CD14-positive monocyte (primary cell): ENCODE data around the gene CSF1R. TPM values are rescaled to one million over a fixed set of nuclear protein-coding genes. Genes with fewer than 3 reads are reported as not detected.
A peak's percentile ranks its signal among the peaks of the same experiment; 100 is the strongest.

Source experiments
- DNase-seq, 3 donors: peaks; one replicate each; pipeline ENCODE4 v3.0.0-alpha.2; 2011 to 2022
- H2AFZ ChIP-seq: 2 replicates; pipeline ENCODE4 v1.6.0; 2012; ENCODE audit warnings: mild to moderate bottlenecking, low read depth, low read length, inconsistent platforms; ENCODE audit not compliant: insufficient read depth, poor library complexity, severe bottlenecking
- H3K27ac ChIP-seq, 2 donors: 1 replicate in 1 of 2; 2 replicates in 1 of 2; pipeline ENCODE4 v1.5.1; 2012 to 2013; ENCODE audit warnings: low read length in 2 of 2, control low read depth in 1 of 2, inconsistent platforms in 1 of 2, low read depth in 1 of 2, mild to moderate bottlenecking in 1 of 2
- H3K27me3 ChIP-seq, 2 donors: one replicate each; pipeline versions ENCODE4 v1.6.0 to v1.6.1; 2011 to 2013; ENCODE audit warnings: low read length in 2 of 2; ENCODE audit not compliant: control insufficient read depth in 2 of 2, insufficient read depth in 2 of 2
- H3K36me3 ChIP-seq, 2 donors: replicated peaks in 1 of 2; 1 replicate in 1 of 2; 2 replicates in 1 of 2; pipeline versions ENCODE4 v1.5.1 to v1.6.1; 2012 to 2013; ENCODE audit warnings: low read length in 2 of 2, control low read depth in 1 of 2, inconsistent platforms in 1 of 2, mild to moderate bottlenecking in 1 of 2; ENCODE audit not compliant: insufficient read depth in 2 of 2, control insufficient read depth in 1 of 2
- H3K4me1 ChIP-seq, 2 donors: 1 replicate in 1 of 2; 2 replicates in 1 of 2; pipeline versions ENCODE4 v1.5.1 to v1.6.1; 2012 to 2013; ENCODE audit warnings: low read length in 2 of 2, control low read depth in 1 of 2, inconsistent platforms in 1 of 2, mild to moderate bottlenecking in 1 of 2, moderate library complexity in 1 of 2; ENCODE audit not compliant: insufficient read depth in 2 of 2, control insufficient read depth in 1 of 2
- H3K4me2 ChIP-seq: replicated peaks from 2 replicates; pipeline ENCODE3; 2012; ENCODE audit warnings: low read length, moderate library complexity, mild to moderate bottlenecking; ENCODE audit not compliant: poor library complexity, severe bottlenecking; ENCODE audit errors: extremely low read depth
- H3K4me3 ChIP-seq, 3 experiments: fragments of 200-600 bp in 1 of 3; sonication (generic) in 1 of 3; replicated peaks in 1 of 3; 1 replicate in 2 of 3; 2 replicates in 1 of 3; pipeline ENCODE4 v1.5.1; 2011 to 2013; ENCODE audit warnings: low read length in 3 of 3, mild to moderate bottlenecking in 3 of 3, control low read depth in 2 of 3, low read depth in 2 of 3, inconsistent platforms in 1 of 3, moderate library complexity in 1 of 3
- H3K79me2 ChIP-seq: 2 replicates; pipeline ENCODE4 v1.6.0; 2012; ENCODE audit warnings: mild to moderate bottlenecking, control low read depth, inconsistent platforms, low read length, moderate library complexity; ENCODE audit not compliant: insufficient read depth
- H3K9ac ChIP-seq: 2 replicates; pipeline ENCODE4 v1.6.0; 2017; ENCODE audit warnings: low read length, mild to moderate bottlenecking; ENCODE audit not compliant: insufficient read depth, poor library complexity, severe bottlenecking
- H3K9me3 ChIP-seq, 2 donors: replicated peaks in 1 of 2; 1 replicate in 1 of 2; 2 replicates in 1 of 2; pipeline versions ENCODE4 v1.5.1 to v1.6.1; 2012 to 2013; ENCODE audit warnings: low read length in 2 of 2, control low read depth in 1 of 2; ENCODE audit not compliant: control insufficient read depth in 1 of 2, insufficient read depth in 1 of 2
- H4K20me1 ChIP-seq: 2 replicates; pipeline ENCODE4 v1.6.0; 2012; ENCODE audit warnings: mild to moderate bottlenecking, low read length, control low read depth, moderate library complexity; ENCODE audit not compliant: insufficient read depth
- H3K27ac Mint-ChIP-seq, 7 donors: one replicate each; pipeline ENCODE4 v1.8.0; 2020; ENCODE audit warnings: mild to moderate bottlenecking in 7 of 7, mixed read lengths in 7 of 7, moderate library complexity in 6 of 7, inconsistent platforms in 2 of 7
- H3K27me3 Mint-ChIP-seq, 3 donors: one replicate each; pipeline ENCODE4 v1.8.0; 2021 to 2022; ENCODE audit warnings: low read depth in 3 of 3, mild to moderate bottlenecking in 3 of 3, mixed read lengths in 3 of 3, moderate library complexity in 3 of 3, inconsistent platforms in 1 of 3
- H3K36me3 Mint-ChIP-seq, 2 donors: one replicate each; pipeline ENCODE4 v1.8.0; 2020; ENCODE audit warnings: mixed read lengths in 2 of 2, inconsistent platforms in 1 of 2, mild to moderate bottlenecking in 1 of 2
- H3K4me1 Mint-ChIP-seq: one replicate; pipeline ENCODE4 v1.8.0; 2020; ENCODE audit warnings: mild to moderate bottlenecking, mixed read lengths
- H3K4me3 Mint-ChIP-seq, 2 donors: one replicate each; pipeline ENCODE4 v1.8.0; 2020; ENCODE audit warnings: mild to moderate bottlenecking in 2 of 2, mixed read lengths in 2 of 2, moderate library complexity in 1 of 2
- H3K9me3 Mint-ChIP-seq, 7 donors: one replicate each; pipeline ENCODE4 v1.8.0; 2020 to 2022; ENCODE audit warnings: mixed read lengths in 7 of 7, mild to moderate bottlenecking in 6 of 7, moderate library complexity in 6 of 7, inconsistent platforms in 2 of 7
- WGBS: methylation state at CpG from one replicate; pipeline ENCODE4 v1.1.5; 2013; ENCODE audit warnings: missing lambda C conversion rate; ENCODE audit not compliant: insufficient coverage; 5-methylcytosine and 5-hydroxymethylcytosine counted together
- intact Hi-C, 2 donors: fragments of 100-400 bp; cut with micrococcal nuclease; formaldehyde crosslinking; loops; one replicate each; pipeline versions ENCODE4 v1.15.0 to v1.15.1; 2023
- polyA plus RNA-seq, 3 donors: library from polyadenylated mRNA; depleted of rRNA in 1 of 3; unstranded in 2 of 3; stranded (reverse) in 1 of 3; fragments of 300-500 nt in 2 of 3; fragments of >200 nt in 1 of 3; fragmentation: Illumina TruSeq in 2 of 3; gene quantifications; 1 replicate in 2 of 3; 2 replicates in 1 of 3; pipeline ENCODE4 v1.2.3, GENCODE V29; 2012 to 2021
- TF ChIP-seq, protein P1 (sequence below): fragments of 200-600 bp; IDR thresholded peaks from one replicate; pipeline ENCODE4 v1.8.0; 2022; ENCODE audit warnings: antibody characterized with exemption, mild to moderate bottlenecking

Gene CSF1R
- polyA plus RNA-seq, 3 donors, result 180 to 332 (median 242) TPM

GRCh38 chr5:150075806-150076205 lies 10.5 kb downstream of the CSF1R start:
- Histone ChIP-seq H3K4me2 (no peak overlapping the region), H3K36me3 (peaks cover 100% of the 10 kb centered on the region in 2 donors), H3K9ac (no peak overlapping the region), H2AFZ (no peak overlapping the region), H4K20me1 (peaks cover 100% of the 10 kb centered on the region), H3K4me3 (no peak overlapping the region), H3K4me1 (peaks cover 3 to 4% of the 10 kb centered on the region in 2 donors), H3K9me3 (no peaks in the 10 kb centered on the region), H3K79me2 (peaks cover 68% of the 10 kb centered on the region), H3K27ac (peak overlapping the region in 1 of 2 donors; percentile 21), H3K27me3 (no peaks in the 10 kb centered on the region)
- Mint-ChIP-seq H3K9me3 (no peaks in the 10 kb centered on the region), H3K4me3 (no peak overlapping the region), H3K36me3 (peaks cover 18 to 29% of the 10 kb centered on the region in 2 donors), H3K27ac (no peak overlapping the region), H3K4me1 (peaks cover 20% of the 10 kb centered on the region), H3K27me3 (peaks cover 0 to 7% (median 0%) of the 10 kb centered on the region in 3 donors)
- intact Hi-C loops, result no loop called here
- TF ChIP-seq, protein P1, sequence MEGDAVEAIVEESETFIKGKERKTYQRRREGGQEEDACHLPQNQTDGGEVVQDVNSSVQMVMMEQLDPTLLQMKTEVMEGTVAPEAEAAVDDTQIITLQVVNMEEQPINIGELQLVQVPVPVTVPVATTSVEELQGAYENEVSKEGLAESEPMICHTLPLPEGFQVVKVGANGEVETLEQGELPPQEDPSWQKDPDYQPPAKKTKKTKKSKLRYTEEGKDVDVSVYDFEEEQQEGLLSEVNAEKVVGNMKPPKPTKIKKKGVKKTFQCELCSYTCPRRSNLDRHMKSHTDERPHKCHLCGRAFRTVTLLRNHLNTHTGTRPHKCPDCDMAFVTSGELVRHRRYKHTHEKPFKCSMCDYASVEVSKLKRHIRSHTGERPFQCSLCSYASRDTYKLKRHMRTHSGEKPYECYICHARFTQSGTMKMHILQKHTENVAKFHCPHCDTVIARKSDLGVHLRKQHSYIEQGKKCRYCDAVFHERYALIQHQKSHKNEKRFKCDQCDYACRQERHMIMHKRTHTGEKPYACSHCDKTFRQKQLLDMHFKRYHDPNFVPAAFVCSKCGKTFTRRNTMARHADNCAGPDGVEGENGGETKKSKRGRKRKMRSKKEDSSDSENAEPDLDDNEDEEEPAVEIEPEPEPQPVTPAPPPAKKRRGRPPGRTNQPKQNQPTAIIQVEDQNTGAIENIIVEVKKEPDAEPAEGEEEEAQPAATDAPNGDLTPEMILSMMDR, result no peak
- WGBS, result 85% methylated on average over 4 of the region's 4 CpGs
- no peak for DNase-seq

- H3K27me3 Mint-ChIP-seq, result peaks cover 0 to 7% (median 0%) of the 10 kb centered on the region in 3 donors
- Histone ChIP-seq H3K9ac (no peak overlapping the region), H3K79me2 (peaks cover 68% of the 10 kb centered on the region), H3K27me3 (no peaks in the 10 kb centered on the region), H3K4me2 (no peak overlapping the region), H3K36me3 (peaks cover 100% of the 10 kb centered on the region in 2 donors), H3K9me3 (no peaks in the 10 kb centered on the region), H3K4me3 (no peak overlapping the region), H3K27ac (peak overlapping the region in 1 of 2 donors; percentile 27), H2AFZ (no peak overlapping the region), H3K4me1 (peaks cover 0 to 3% of the 10 kb centered on the region in 2 donors), H4K20me1 (peaks cover 100% of the 10 kb centered on the region)
- H3K27ac Mint-ChIP-seq, result no peak overlapping the region
- peaks cover 16% of the 10 kb centered on the region for H3K4me1 Mint-ChIP-seq
- TF ChIP-seq, protein P1, result no peak
- H3K4me3 Mint-ChIP-seq, result no peak overlapping the region
- WGBS, result 98% methylated on average over 4 of the region's 4 CpGs
- peaks cover 12 to 28% of the 10 kb centered on the region in 2 donors for H3K36me3 Mint-ChIP-seq
- no peaks in the 10 kb centered on the region for H3K9me3 Mint-ChIP-seq
- intact Hi-C loops, result no loop called here
- DNase-seq, result no peak
Measured at GRCh38 chr5:150075233-150075632, 11.1 kb downstream of the CSF1R start.
